H9 (cell line): Measurements from ENCODE around the gene COTL1. TPM values are rescaled to one million over a fixed set of nuclear protein-coding genes. Genes with fewer than 3 reads are reported as not detected.
"Not testable (repeated sequence)": the region's sequence is repeated elsewhere in the genome, so short reads cannot be mapped to it uniquely, and the experiment has no call there.

Experiments
- DNase-seq: peaks from one replicate; pipeline ENCODE4 v3.0.0-alpha.2; 2017
- H2AFZ ChIP-seq: one replicate; pipeline ENCODE4 v1.6.1; 2013; ENCODE audit warnings: mild to moderate bottlenecking, low read length, control low read depth, moderate library complexity
- H2AK5ac ChIP-seq: 2 replicates; pipeline ENCODE4 v1.6.1; 2013; ENCODE audit warnings: low read length, control low read depth, mixed read lengths; ENCODE audit not compliant: insufficient read length
- H2BK120ac ChIP-seq: one replicate; pipeline ENCODE4 v1.6.1; 2013; ENCODE audit warnings: low read depth, mild to moderate bottlenecking, low read length, control low read depth, inconsistent platforms; ENCODE audit not compliant: poor library complexity, severe bottlenecking
- H2BK12ac ChIP-seq: 2 replicates; pipeline ENCODE4 v1.6.1; 2013; ENCODE audit warnings: low read length, control low read depth, mixed read lengths, low read depth; ENCODE audit not compliant: insufficient read length
- H2BK15ac ChIP-seq: 2 replicates; pipeline ENCODE4 v1.6.1; 2013; ENCODE audit warnings: low read depth, low read length, control low read depth
- H2BK20ac ChIP-seq: one replicate; pipeline ENCODE4 v1.6.1; 2013; ENCODE audit warnings: low read depth, mild to moderate bottlenecking, low read length, control low read depth, inconsistent platforms; ENCODE audit not compliant: poor library complexity, severe bottlenecking
- H2BK5ac ChIP-seq: 2 replicates; pipeline ENCODE4 v1.6.1; 2013; ENCODE audit warnings: low read length, control low read depth, mixed read lengths; ENCODE audit not compliant: insufficient read length
- H3K14ac ChIP-seq: 2 replicates; pipeline ENCODE4 v1.6.1; 2013; ENCODE audit warnings: low read length, control low read depth; ENCODE audit not compliant: insufficient read depth
- H3K18ac ChIP-seq: 2 replicates; pipeline ENCODE4 v1.6.1; 2013; ENCODE audit warnings: low read depth, mild to moderate bottlenecking, mixed read lengths, low read length, control low read depth; ENCODE audit not compliant: insufficient read length
- H3K23ac ChIP-seq: 2 replicates; pipeline ENCODE4 v1.6.1; 2013; ENCODE audit warnings: low read length, control low read depth, mixed read lengths, low read depth; ENCODE audit not compliant: insufficient read length
- H3K23me2 ChIP-seq: 2 replicates; pipeline ENCODE4 v1.6.1; 2013; ENCODE audit warnings: low read depth, mild to moderate bottlenecking, mixed read lengths, low read length, control low read depth; ENCODE audit not compliant: insufficient read length, poor library complexity, severe bottlenecking
- H3K27ac ChIP-seq: 2 replicates; pipeline ENCODE4 v1.5.1; 2013; ENCODE audit warnings: low read length, control low read depth, mixed read lengths, low read depth; ENCODE audit not compliant: insufficient read length
- H3K27me3 ChIP-seq: 2 replicates; pipeline ENCODE4 v1.6.1; 2013; ENCODE audit warnings: low read length, control low read depth, inconsistent platforms; ENCODE audit not compliant: insufficient read depth
- H3K4ac ChIP-seq: 2 replicates; pipeline ENCODE4 v1.6.1; 2013; ENCODE audit warnings: low read depth, mild to moderate bottlenecking, control low read depth, inconsistent platforms, low read length, moderate library complexity
- H3K4me1 ChIP-seq: 2 replicates; pipeline ENCODE4 v1.6.1; 2013; ENCODE audit warnings: low read length, control low read depth, inconsistent platforms; ENCODE audit not compliant: insufficient read depth
- H3K4me2 ChIP-seq: 2 replicates; pipeline ENCODE4 v1.6.1; 2013; ENCODE audit warnings: low read length, control low read depth, mixed read lengths; ENCODE audit not compliant: insufficient read length, insufficient read depth
- H3K56ac ChIP-seq: 2 replicates; pipeline ENCODE4 v1.6.1; 2013; ENCODE audit warnings: low read depth, mild to moderate bottlenecking, mixed read lengths, low read length, control low read depth; ENCODE audit not compliant: insufficient read length
- H3K79me1 ChIP-seq: 2 replicates; pipeline ENCODE4 v1.6.1; 2013; ENCODE audit warnings: low read depth, mild to moderate bottlenecking, moderate library complexity, low read length, control low read depth, inconsistent platforms; ENCODE audit not compliant: insufficient read depth, poor library complexity, severe bottlenecking
- H3K79me2 ChIP-seq: 2 replicates; pipeline ENCODE4 v1.6.1; 2013; ENCODE audit warnings: low read length, control low read depth, inconsistent platforms; ENCODE audit not compliant: insufficient read depth
- H3K9ac ChIP-seq: 2 replicates; pipeline ENCODE4 v1.6.1; 2013; ENCODE audit warnings: low read length, control low read depth, mixed read lengths; ENCODE audit not compliant: insufficient read length; ENCODE audit errors: extremely low read depth
- H3K9me3 ChIP-seq: one replicate; pipeline ENCODE4 v1.6.1; 2013; ENCODE audit warnings: low read depth, low read length, inconsistent platforms; ENCODE audit not compliant: control insufficient read depth
- H3T11ph ChIP-seq: one replicate; pipeline ENCODE4 v1.6.1; 2013; ENCODE audit warnings: mild to moderate bottlenecking, low read length, control low read depth, inconsistent platforms
- H4K20me1 ChIP-seq: one replicate; pipeline ENCODE4 v1.6.1; 2013; ENCODE audit not compliant: control insufficient read depth, insufficient read length, insufficient read depth
- H4K5ac ChIP-seq: 2 replicates; pipeline ENCODE4 v1.6.1; 2013; ENCODE audit warnings: low read depth, mild to moderate bottlenecking, mixed read lengths, low read length, control low read depth; ENCODE audit not compliant: insufficient read length
- H4K8ac ChIP-seq: replicated peaks from 2 replicates; pipeline ENCODE4 v1.6.1; 2013; ENCODE audit warnings: low read length, control low read depth, mixed read lengths, low read depth; ENCODE audit not compliant: insufficient read length
- H4K91ac ChIP-seq: 2 replicates; pipeline ENCODE4 v1.6.1; 2013; ENCODE audit warnings: low read depth, mild to moderate bottlenecking, moderate library complexity, mixed read lengths, low read length, control low read depth; ENCODE audit not compliant: insufficient read length
- H3K27ac Mint-ChIP-seq, 3 experiments: 2 replicates in 2 of 3; 3 replicates in 1 of 3; pipeline ENCODE4 v1.8.0; 2020 to 2021; ENCODE audit warnings: mixed read lengths in 3 of 3, mild to moderate bottlenecking in 1 of 3, moderate library complexity in 1 of 3
- H3K27me3 Mint-ChIP-seq: 2 replicates; pipeline ENCODE4 v1.8.0; 2021; ENCODE audit warnings: low read depth, mild to moderate bottlenecking, moderate library complexity, mixed read lengths
- H3K36me3 Mint-ChIP-seq, 3 experiments: 2 replicates in 2 of 3; 3 replicates in 1 of 3; pipeline ENCODE4 v1.8.0; 2020 to 2021; ENCODE audit warnings: low read depth in 3 of 3, mixed read lengths in 3 of 3; ENCODE audit not compliant: insufficient read depth in 1 of 3
- H3K4me1 Mint-ChIP-seq, 2 experiments: 2 replicates each; pipeline ENCODE4 v1.8.0; 2020; ENCODE audit warnings: mixed read lengths in 2 of 2
- H3K4me3 Mint-ChIP-seq, 2 experiments: 2 replicates in 1 of 2; 3 replicates in 1 of 2; pipeline ENCODE4 v1.8.0; 2020 to 2021; ENCODE audit warnings: mild to moderate bottlenecking in 2 of 2, mixed read lengths in 2 of 2, moderate library complexity in 1 of 2
- H3K9me3 Mint-ChIP-seq, 2 experiments: 2 replicates in 1 of 2; 3 replicates in 1 of 2; pipeline ENCODE4 v1.8.0; 2020; ENCODE audit warnings: mild to moderate bottlenecking in 2 of 2, mixed read lengths in 2 of 2, moderate library complexity in 1 of 2
- CTCF ChIP-seq: fragments of 200-600 bp; sonication (generic); conservative IDR thresholded peaks from 3 replicates; pipeline ENCODE4 v1.8.0; 2021; ENCODE audit warnings: antibody characterized with exemption, mild to moderate bottlenecking
- WGBS: extraction: QIAGEN DNeasy Blood & Tissue Kit; methylation state at CpG from one replicate; pipeline ENCODE4 v1.1.7; 2013; ENCODE audit warnings: missing lambda C conversion rate, low lambda C conversion rate, mixed read lengths; ENCODE audit not compliant: insufficient read length; ENCODE audit errors: extremely low coverage; 5-methylcytosine and 5-hydroxymethylcytosine counted together
- total RNA-seq: library from RNA; stranded (reverse); gene quantifications from 2 replicates; pipeline ENCODE4 v1.2.1, GENCODE V29; 2021

Gene COTL1
- total RNA-seq, 1 experiment from 2014 or later = 81.4 TPM

- H4K91ac ChIP-seq = no peak overlapping the region
- H3K56ac ChIP-seq = no peak overlapping the region
- no peak overlapping the region for H3K27ac Mint-ChIP-seq
- H3K9me3 Mint-ChIP-seq = peaks cover 0 to under 1% of the 10 kb centered on the region in 2 experiments; a peak in 1 of 5 replicates
- no peak overlapping the region for H4K8ac ChIP-seq
- no peaks in the 10 kb centered on the region for H3K36me3 Mint-ChIP-seq
- no peak overlapping the region for H2BK5ac ChIP-seq
- no peak overlapping the region for H3T11ph ChIP-seq
- H3K4ac ChIP-seq = no peak overlapping the region
- no peak overlapping the region for H3K23ac ChIP-seq
- no peaks in the 10 kb centered on the region for H3K23me2 ChIP-seq
- H3K79me2 ChIP-seq = no peaks in the 10 kb centered on the region
- H3K9ac ChIP-seq = no peak overlapping the region
- peaks cover 2 to 19% of the 10 kb centered on the region in 2 experiments; a peak in 3 of 4 replicates for H3K4me1 Mint-ChIP-seq
- H4K20me1 ChIP-seq = no peaks in the 10 kb centered on the region
- no peak overlapping the region for H3K18ac ChIP-seq
- H3K14ac ChIP-seq = no peak overlapping the region
- no peak overlapping the region for H2BK15ac ChIP-seq
- H3K27me3 Mint-ChIP-seq = no peaks in the 10 kb centered on the region; the same call in 1 of the 2 replicates
- no peak overlapping the region for H2BK20ac ChIP-seq
- H3K4me2 ChIP-seq = no peak overlapping the region
- no peaks in the 10 kb centered on the region for H3K79me1 ChIP-seq
- H2AK5ac ChIP-seq = no peak overlapping the region
- no CpG with 5 or more reads among the region's 9 CpGs for WGBS
- no peak overlapping the region for H4K5ac ChIP-seq
- no peak overlapping the region for H2AFZ ChIP-seq
- no peak overlapping the region for H2BK12ac ChIP-seq
- no peak for TF ChIP-seq CTCF
- no peak overlapping the region for H3K4me3 Mint-ChIP-seq
- H3K27ac ChIP-seq = no peak overlapping the region
- no peak overlapping the region for H2BK120ac ChIP-seq
- H3K27me3 ChIP-seq = no peaks in the 10 kb centered on the region
- no peaks in the 10 kb centered on the region for H3K9me3 ChIP-seq
- H3K4me1 ChIP-seq = no peaks in the 10 kb centered on the region; the same call in 1 of the 2 replicates
- no peak for DNase-seq
These were observed 15.7 kb upstream of the COTL1 start for GRCh38 chr16:84633622-84634021.

- not testable (repeated sequence) for H4K5ac ChIP-seq, H3K9ac ChIP-seq, H2AK5ac ChIP-seq, DNase-seq, H3K36me3 Mint-ChIP-seq, H3K4me3 Mint-ChIP-seq, H3K27ac Mint-ChIP-seq, H3K56ac ChIP-seq, H3K9me3 Mint-ChIP-seq, H2AFZ ChIP-seq, H3K23me2 ChIP-seq, H3K79me1 ChIP-seq, H4K91ac ChIP-seq, H2BK12ac ChIP-seq, H3T11ph ChIP-seq, H3K4ac ChIP-seq, H4K20me1 ChIP-seq, H2BK20ac ChIP-seq, H3K14ac ChIP-seq, H2BK15ac ChIP-seq, H3K79me2 ChIP-seq, H2BK120ac ChIP-seq, H3K27me3 Mint-ChIP-seq, H3K4me1 ChIP-seq, H3K27me3 ChIP-seq, H3K23ac ChIP-seq, H3K9me3 ChIP-seq, H4K8ac ChIP-seq, H2BK5ac ChIP-seq, H3K4me2 ChIP-seq, H3K27ac ChIP-seq, H3K18ac ChIP-seq
- peaks cover 2 to 19% of the 10 kb centered on the region in 2 experiments; a peak in 3 of 4 replicates for H3K4me1 Mint-ChIP-seq
- WGBS = no CpG with 5 or more reads among the region's 7 CpGs
These were observed 15.0 kb upstream of the COTL1 start for GRCh38 chr16:84632862-84633261.
